SHP77 (cell line): Measurements from ENCODE around the gene CTCF.

ENCODE experiments used
- DNase-seq, 2 experiments: peaks; one replicate each; lab custom pipeline; 2025; lab: John Stamatoyannopoulos, UW

Gene CTCF

GRCh38 chr16:67548265-67549126 lies 13.8 kb upstream of the CTCF start:
- no peak for DNase-seq

- DNase-seq: no peak
These were observed 13.1 kb upstream of the CTCF start for GRCh38 chr16:67549240-67549639.

- DNase-seq: no peak
These were observed 12.4 kb upstream of the CTCF start for GRCh38 chr16:67549936-67550335.

- no peak for DNase-seq
These were observed 11.2 kb upstream of the CTCF start for GRCh38 chr16:67551091-67551490.

GRCh38 chr16:67551972-67552371 lies 10.4 kb upstream of the CTCF start:
- DNase-seq: peak; percentile 28 to 55

GRCh38 chr16:67552476-67552875 lies 9.8 kb upstream of the CTCF start:
- peak; percentile 60 to 73 for DNase-seq

- no peak for DNase-seq
These were observed 6.5 kb upstream of the CTCF start for GRCh38 chr16:67555795-67556212.

GRCh38 chr16:67558859-67559258 lies 3.5 kb upstream of the CTCF start:
- no peak for DNase-seq

- no peak for DNase-seq
These were observed 1.4 kb upstream of the CTCF start for GRCh38 chr16:67560827-67561342.

- no peak for DNase-seq
These were observed 864 bp upstream of the CTCF start for GRCh38 chr16:67561501-67561823.

GRCh38 chr16:67561824-67562525 lies 351 bp upstream of the CTCF start:
- DNase-seq: peak; percentile 97

GRCh38 chr16:67562918-67563707 lies 787 bp downstream of the CTCF start:
- DNase-seq: peak; percentile 25 to 52

- peak in 1 of 2 experiments; percentile 9 for DNase-seq
These were observed 1.6 kb downstream of the CTCF start for GRCh38 chr16:67563708-67564468.

GRCh38 chr16:67565470-67566100 lies 3.3 kb downstream of the CTCF start:
- DNase-seq: no peak

GRCh38 chr16:67571464-67571863 lies 9.1 kb downstream of the CTCF start:
- DNase-seq: no peak

- no peak for DNase-seq
These were observed 9.7 kb downstream of the CTCF start for GRCh38 chr16:67571981-67572431.

- DNase-seq: no peak
These were observed 17.4 kb downstream of the CTCF start for GRCh38 chr16:67579686-67580085.

- no peak for DNase-seq
These were observed 17.9 kb downstream of the CTCF start for GRCh38 chr16:67580202-67580601.

GRCh38 chr16:67593288-67593687 lies 31.0 kb downstream of the CTCF start:
- no peak for DNase-seq

- no peak for DNase-seq
These were observed 31.4 kb downstream of the CTCF start for GRCh38 chr16:67593701-67594100.
